CD8-positive, alpha-beta memory T cell (primary cell): ENCODE measurements around the gene CMTM1. TPM values are rescaled to one million over a fixed set of nuclear protein-coding genes. Genes with fewer than 3 reads are reported as not detected.

ENCODE experiments used
- polyA plus RNA-seq: library from polyadenylated mRNA; unstranded; fragments of 300-500 nt; fragmentation: Illumina TruSeq; gene quantifications from one replicate; pipeline ENCODE4 v1.2.3, GENCODE V29; 2021
- total RNA-seq, 2 experiments: library from RNA; stranded (reverse); gene quantifications; one replicate each; pipeline ENCODE4 v1.2.3, GENCODE V29; 2021

Gene CMTM1
- total and polyA plus RNA-seq, 3 experiments from 2014 or later, result 1.2 to 8.6 (median 8.2) TPM

Other genes with a start within 250 kb of the CMTM1 start
- gene CDH5, start 199.7 kb upstream of the CMTM1 start, total RNA-seq, result not detected
- gene CDH5, start 199.7 kb upstream of the CMTM1 start, polyA plus RNA-seq, result not detected
- not detected for gene BEAN1, start 139.1 kb upstream of the CMTM1 start, total RNA-seq
- 0.09 TPM for gene BEAN1, start 139.1 kb upstream of the CMTM1 start, polyA plus RNA-seq
- 1 to 10 TPM; 5.6 TPM for gene TK2, start 16.3 kb upstream of the CMTM1 start, total RNA-seq
- gene TK2, start 16.3 kb upstream of the CMTM1 start, polyA plus RNA-seq, result 10.4 TPM
- gene CKLF, start 13.9 kb upstream of the CMTM1 start, total RNA-seq, result 100 to 1,000 TPM; 118 to 121 TPM
- gene CKLF, start 13.9 kb upstream of the CMTM1 start, polyA plus RNA-seq, result 265 TPM
- gene CMTM2, start 13.0 kb downstream of the CMTM1 start, total RNA-seq, result under 1 TPM; 0.22 to 0.24 TPM
- not detected for gene CMTM2, start 13.0 kb downstream of the CMTM1 start, polyA plus RNA-seq
- gene CMTM3, start 38.3 kb downstream of the CMTM1 start, total RNA-seq, result 10 to 100 TPM; 68.0 to 71.8 TPM
- 131 TPM for gene CMTM3, start 38.3 kb downstream of the CMTM1 start, polyA plus RNA-seq
- gene CMTM4, start 130.3 kb downstream of the CMTM1 start, total RNA-seq, result 1 to 10 TPM; 4.1 to 4.4 TPM
- gene CMTM4, start 130.3 kb downstream of the CMTM1 start, polyA plus RNA-seq, result 0.20 TPM
- 10 to 100 TPM; 50.5 to 53.8 TPM for gene DYNC1LI2, start 185.2 kb downstream of the CMTM1 start, total RNA-seq
- 35.0 TPM for gene DYNC1LI2, start 185.2 kb downstream of the CMTM1 start, polyA plus RNA-seq
- gene TERB1, start 235.1 kb downstream of the CMTM1 start, total RNA-seq, result under 1 TPM in 1 of 2 experiments, not detected in 1; 0.20 TPM
- gene TERB1, start 235.1 kb downstream of the CMTM1 start, polyA plus RNA-seq, result not detected